HG03196 (cell line): ENCODE results near the gene DACH1.

Experiments
- ATAC-seq: cut with Tn5 transposase; IDR thresholded peaks from one replicate; pipeline ENCODE4 v1.9.1; 2021; ENCODE audit not compliant: unreplicated experiment

Gene DACH1

GRCh38 chr13:71593566-71593965 lies 273.4 kb downstream of the DACH1 start:
- ATAC-seq: no peak

- no peak for ATAC-seq
These were observed 275.6 kb downstream of the DACH1 start for GRCh38 chr13:71591374-71591773.

- no peak for ATAC-seq
These were observed 276.3 kb downstream of the DACH1 start for GRCh38 chr13:71590654-71591148.

- ATAC-seq: no peak
These were observed 278.0 kb downstream of the DACH1 start for GRCh38 chr13:71589032-71589431.

- ATAC-seq: no peak
These were observed 279.2 kb downstream of the DACH1 start for GRCh38 chr13:71587817-71588216.

- no peak for ATAC-seq
These were observed 279.8 kb downstream of the DACH1 start for GRCh38 chr13:71587193-71587592.

GRCh38 chr13:71583581-71583980 lies 283.4 kb downstream of the DACH1 start:
- ATAC-seq: no peak

- ATAC-seq: no peak
These were observed 286.4 kb downstream of the DACH1 start for GRCh38 chr13:71580614-71581013.

- no peak for ATAC-seq
These were observed 289.0 kb downstream of the DACH1 start for GRCh38 chr13:71578048-71578447.

- no peak for ATAC-seq
These were observed 289.9 kb downstream of the DACH1 start for GRCh38 chr13:71577127-71577526.

GRCh38 chr13:71576571-71576970 lies 290.4 kb downstream of the DACH1 start:
- no peak for ATAC-seq

- no peak for ATAC-seq
These were observed 320.1 kb downstream of the DACH1 start for GRCh38 chr13:71546881-71547280.

- no peak for ATAC-seq
These were observed 326.9 kb downstream of the DACH1 start for GRCh38 chr13:71540098-71540497.

GRCh38 chr13:71536201-71536600 lies 330.8 kb downstream of the DACH1 start:
- ATAC-seq: no peak

- no peak for ATAC-seq
These were observed 342.2 kb downstream of the DACH1 start for GRCh38 chr13:71524613-71525304.

GRCh38 chr13:71524245-71524612 lies 342.8 kb downstream of the DACH1 start:
- ATAC-seq: no peak

- no peak for ATAC-seq
These were observed 344.0 kb downstream of the DACH1 start for GRCh38 chr13:71522941-71523526.

GRCh38 chr13:71517004-71517403 lies 350.0 kb downstream of the DACH1 start:
- no peak for ATAC-seq

- ATAC-seq: no peak
These were observed 350.5 kb downstream of the DACH1 start for GRCh38 chr13:71516521-71516920.

GRCh38 chr13:71515744-71516038 lies 351.3 kb downstream of the DACH1 start:
- ATAC-seq: no peak

- no peak for ATAC-seq
These were observed 351.9 kb downstream of the DACH1 start for GRCh38 chr13:71514900-71515743.

GRCh38 chr13:71513411-71514033 lies 353.5 kb downstream of the DACH1 start:
- no peak for ATAC-seq
